HPDE6-E6E7 (cell line): ENCODE data around the gene ADD3.

Experiments used
- DNase-seq: peaks from one replicate; pipeline ENCODE4 v3.0.0; 2011; ENCODE audit warnings: missing footprints; ENCODE audit errors: extremely low spot score

ADD3 gene

DNA sequence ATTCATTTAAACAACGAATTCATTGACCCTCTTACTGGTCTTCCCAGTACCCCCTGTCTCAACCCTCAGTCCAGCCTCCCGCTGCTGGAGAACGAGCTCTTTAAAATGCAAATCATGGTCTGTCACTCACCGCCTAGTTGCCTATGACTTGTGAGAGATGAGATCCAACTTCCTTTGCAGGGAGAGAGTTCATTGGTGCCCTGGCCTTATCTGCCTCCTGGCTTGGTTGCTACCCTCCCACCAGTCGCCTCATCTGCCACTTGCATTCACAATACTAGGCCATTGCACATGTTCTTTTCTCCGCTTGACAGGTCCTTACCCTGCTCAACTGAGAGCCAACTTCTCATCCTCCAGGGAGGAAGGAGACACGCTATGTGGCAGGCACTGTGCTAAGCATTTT, 145.6 kb downstream of the ADD3 start:
- no peak for DNase-seq

DNA sequence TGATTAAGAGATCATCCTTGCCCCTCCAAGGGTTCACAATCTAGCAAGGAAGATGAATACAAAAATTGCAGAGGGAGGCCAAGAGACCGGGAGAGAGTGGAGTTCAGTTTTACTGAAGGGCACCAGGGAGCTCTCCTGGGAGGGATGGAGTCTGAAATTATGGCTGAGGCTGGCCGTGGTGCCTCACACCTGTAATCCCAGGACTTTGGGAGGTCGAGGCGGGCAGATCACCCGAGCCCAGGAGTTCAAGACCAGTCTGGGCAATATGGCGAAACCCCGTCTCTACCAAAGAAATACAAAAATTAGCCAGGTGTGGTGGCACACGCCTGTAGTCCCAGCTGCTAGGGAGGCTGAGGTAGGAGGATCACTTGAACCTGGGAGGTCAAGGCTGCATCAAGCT, 148.3 kb downstream of the ADD3 start:
- DNase-seq: no peak

DNA sequence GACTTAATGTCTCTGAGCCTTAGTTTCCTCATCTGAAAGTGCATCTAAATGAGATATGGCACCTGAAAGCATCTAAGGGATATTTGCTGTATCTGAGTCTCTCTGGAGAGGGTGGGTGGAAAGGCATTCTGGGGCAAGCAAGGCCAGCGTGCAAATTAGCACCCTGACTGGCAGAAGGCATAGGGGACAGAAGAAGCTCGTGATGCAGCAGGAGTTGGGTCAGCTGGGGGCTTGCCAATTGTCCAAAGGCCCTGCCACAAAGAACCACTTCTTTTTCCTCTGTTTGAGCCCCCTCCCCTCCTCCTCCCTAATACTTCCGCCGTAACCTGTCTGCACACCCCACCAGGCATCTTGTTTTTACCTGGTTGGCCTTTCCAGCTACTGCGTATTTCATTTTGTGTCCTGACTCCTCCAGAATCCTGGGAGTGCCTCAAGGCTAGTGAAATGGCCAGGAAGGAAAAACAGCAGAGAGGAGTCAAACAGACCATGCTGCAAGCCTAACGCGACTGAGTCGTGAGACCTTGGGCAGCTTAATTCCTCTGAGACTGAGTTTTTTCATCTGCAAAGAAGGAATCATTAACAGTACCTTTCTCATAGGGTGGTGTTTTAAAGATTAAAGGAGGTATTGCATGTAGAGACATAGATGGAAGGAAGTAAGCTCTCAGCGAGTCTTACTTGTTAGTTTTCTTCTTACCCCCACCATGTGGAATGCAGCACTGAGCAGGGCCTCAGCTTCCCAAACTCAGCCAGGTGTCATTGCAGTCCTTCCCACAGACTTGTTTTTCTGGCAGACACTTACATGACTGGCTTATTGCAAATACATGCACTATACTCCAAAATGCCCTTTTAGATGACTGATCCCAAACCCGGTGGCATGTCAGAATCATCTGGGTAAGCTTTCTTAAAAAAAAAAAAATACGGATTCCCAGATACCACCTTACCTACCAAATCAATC, 150.5 kb downstream of the ADD3 start:
- DNase-seq: no peak

DNA sequence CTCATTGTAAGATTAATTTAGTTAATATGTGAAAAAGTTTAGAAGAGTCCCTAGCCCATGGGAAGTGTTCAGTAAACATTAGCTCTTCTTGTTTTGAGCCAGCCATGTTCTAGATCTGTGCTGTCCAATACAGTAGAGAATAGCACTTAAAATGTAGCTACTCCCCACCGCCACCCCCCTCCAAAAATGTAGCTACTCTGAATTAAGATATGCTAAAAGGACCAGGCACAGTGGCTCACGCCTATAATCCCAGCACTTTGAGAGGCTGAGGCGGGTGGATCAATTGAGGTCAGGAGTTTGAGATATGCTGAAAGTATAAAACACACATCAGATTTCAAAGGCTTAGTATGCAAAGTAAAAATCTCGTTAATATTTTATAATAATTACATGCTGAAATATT, 152.3 kb downstream of the ADD3 start:
- DNase-seq: no peak

DNA sequence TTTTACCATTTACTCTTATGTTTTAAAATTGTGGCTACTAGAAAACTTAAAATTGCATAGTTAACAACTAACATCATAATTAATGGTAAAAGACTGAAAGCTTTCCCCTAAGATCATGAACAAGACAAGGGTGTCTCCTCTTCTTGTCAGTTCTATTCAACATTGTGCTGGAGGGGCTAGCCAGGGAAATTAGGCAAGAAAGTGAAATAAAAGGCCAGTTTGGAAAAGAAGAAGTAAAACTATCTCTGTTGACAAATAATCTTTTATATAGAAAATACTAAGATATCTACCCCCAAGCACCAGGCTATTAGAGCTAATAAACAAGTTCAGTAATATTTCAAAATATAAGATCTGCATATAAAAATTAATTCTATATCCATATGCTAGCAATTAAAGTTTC, 152.7 kb downstream of the ADD3 start:
- no peak for DNase-seq

DNA sequence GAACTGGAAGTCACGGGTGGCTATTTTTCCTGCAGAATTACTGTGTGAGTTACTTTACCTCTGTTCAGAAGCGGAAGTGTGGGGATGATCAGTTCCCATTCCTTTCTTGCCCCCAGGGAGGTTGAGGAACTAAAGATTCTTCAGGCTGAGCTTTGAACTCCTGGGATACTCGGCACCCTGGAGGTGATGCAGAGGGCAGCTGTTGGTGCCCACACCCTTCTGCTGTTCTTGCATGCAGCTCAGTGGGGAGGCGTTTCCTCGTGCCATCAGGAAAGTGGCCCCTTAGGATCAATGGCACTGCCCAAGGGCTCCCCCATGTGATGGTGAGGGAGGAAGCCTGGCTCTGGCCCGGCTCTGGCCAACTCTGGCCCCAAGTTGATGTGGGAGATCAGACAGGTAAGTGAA, 155.0 kb downstream of the ADD3 start:
- no peak for DNase-seq

DNA sequence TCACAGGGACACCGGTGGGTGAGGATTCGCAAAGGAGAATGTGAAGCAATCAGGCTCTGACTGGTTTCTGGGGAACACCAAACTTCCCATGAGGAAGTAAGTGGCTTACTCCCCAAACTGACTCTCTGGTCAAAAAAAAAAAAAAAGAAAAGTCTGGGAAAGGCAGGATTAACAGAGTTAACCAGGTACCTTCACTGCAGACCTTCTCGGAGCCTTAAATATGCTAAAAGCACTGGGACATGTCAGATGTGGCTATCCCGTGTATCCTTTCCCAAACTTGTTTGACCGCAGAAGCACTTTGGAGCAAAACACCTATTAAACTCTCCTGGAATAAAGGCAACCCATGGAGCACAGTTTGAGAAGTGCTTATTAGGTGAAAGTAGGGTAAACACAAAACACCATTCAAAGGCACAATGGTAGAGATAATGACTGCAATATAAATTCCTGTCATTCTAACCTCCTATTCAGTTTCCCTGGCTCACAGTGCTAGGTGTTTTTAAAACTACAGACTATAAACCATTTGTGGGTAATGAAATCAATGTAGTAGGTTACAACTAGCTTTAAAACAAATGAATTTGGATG, 155.5 kb downstream of the ADD3 start:
- no peak for DNase-seq

DNA sequence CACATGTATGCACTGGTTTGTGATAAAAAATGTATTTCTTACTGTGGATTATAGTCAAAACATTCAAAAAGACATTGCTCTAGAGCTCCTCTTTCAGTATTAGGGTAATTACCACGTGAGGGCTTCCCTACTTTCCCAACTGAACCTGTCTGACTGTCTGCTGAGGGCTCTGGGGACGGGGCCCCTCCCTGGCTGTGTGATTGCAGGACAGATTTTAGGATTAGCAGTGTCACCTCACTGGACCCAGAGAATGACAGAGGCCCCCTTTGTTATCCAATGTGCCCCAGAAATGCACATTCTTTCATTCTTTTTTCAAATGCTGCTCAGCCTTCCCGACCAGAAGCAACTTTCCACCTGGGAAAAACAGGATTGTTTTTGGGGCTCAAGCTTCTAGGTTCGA, 156.1 kb downstream of the ADD3 start:
- DNase-seq: no peak

DNA sequence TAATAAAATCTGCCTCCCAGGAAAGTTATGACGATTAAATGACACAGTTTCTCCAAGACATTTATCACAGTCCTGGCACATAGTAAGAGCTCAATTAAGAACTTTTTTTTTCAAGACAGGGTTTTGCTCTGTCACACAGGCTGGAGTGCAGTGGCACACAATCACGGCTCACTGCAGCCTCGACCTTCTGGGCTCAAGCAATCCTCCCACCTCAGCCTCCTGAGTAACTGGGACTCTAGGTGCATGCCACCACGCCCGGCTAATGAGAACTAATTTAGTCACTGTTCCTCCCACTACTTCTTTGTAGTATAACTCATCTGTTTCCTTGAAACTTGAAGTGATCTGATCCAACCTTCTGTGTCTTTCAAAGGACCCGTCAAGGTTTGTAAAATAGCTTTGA, 157.5 kb downstream of the ADD3 start:
- no peak for DNase-seq

DNA sequence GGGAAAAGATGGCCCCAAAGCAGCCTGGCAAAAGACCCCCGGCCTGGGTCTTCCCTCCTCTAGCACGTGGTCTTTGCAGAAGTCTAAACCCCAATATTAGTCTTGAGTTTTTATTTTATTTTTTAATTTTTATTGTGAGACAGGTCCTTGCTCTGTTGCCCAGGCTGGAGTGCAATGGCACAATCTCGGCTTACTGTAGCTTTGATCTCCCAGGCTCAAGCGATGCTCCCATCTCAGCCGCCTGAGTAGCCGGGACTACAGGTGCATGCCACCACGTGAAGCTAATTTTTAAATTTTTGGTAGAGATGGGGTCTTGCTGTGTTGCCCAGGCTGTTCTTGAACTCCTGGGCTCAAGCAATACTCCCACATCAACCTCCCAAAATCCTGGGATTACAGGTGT, 159.4 kb downstream of the ADD3 start:
- DNase-seq: no peak

DNA sequence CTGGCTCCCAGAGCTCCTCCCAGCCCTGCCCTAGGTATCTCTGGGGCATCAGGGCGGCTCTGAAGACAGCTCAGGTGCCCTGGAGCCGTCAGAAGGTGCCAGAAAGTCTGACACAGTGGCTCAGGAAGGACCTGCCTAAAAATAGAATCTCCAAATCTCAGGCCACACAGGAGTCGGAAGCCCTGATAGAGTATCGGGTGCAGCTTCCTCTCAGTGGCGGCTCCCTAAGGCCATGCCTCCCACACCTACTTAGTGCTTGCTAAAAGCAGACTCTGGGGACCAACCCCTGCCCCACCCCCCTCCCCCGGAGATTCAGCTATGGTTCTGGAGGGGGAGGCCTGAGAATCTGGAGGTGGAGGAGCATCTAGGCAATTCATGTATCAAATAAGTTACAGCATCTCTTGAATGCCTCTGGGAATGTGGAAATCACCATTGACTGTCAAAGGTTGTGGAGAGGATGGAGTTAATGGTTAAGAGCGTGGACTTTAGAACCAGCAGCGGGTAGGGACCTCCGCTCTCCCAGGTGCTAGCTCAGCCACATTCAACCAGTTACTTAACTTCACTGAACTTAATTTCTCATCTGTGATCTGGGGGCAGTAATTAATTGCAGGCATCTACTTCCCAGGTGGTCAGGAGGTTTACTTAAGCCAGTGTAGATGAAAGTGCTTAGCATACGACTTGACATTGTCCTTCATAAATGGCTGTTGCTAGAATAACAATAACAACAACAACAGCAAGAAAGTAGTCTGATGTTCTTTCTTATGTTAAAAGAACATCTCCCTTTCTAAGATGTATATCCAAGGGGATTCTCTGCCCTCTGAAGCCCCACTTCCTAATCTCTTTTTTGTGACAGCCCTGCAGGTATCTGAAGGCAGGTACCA, 161.1 kb downstream of the ADD3 start:
- no peak for DNase-seq

DNA sequence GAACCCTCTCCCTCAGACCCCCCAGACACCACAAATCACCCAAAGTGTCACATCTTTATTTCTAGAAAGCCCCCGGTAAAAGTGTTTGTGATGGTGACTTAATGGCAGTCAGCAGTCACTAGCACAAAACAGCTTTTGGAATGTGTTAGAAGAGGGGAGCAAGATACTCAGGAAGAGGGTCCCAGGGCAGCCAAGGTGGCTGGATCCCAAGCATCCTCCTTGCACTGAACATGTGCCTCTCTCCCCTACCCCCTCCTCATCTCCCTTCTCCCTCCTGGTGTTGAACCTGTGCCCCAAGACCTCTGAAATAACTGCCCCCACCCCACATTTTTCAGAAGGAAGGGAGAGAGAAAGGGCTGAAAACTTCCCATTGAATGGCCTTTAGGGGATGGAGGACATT, 161.8 kb downstream of the ADD3 start:
- DNase-seq: no peak

DNA sequence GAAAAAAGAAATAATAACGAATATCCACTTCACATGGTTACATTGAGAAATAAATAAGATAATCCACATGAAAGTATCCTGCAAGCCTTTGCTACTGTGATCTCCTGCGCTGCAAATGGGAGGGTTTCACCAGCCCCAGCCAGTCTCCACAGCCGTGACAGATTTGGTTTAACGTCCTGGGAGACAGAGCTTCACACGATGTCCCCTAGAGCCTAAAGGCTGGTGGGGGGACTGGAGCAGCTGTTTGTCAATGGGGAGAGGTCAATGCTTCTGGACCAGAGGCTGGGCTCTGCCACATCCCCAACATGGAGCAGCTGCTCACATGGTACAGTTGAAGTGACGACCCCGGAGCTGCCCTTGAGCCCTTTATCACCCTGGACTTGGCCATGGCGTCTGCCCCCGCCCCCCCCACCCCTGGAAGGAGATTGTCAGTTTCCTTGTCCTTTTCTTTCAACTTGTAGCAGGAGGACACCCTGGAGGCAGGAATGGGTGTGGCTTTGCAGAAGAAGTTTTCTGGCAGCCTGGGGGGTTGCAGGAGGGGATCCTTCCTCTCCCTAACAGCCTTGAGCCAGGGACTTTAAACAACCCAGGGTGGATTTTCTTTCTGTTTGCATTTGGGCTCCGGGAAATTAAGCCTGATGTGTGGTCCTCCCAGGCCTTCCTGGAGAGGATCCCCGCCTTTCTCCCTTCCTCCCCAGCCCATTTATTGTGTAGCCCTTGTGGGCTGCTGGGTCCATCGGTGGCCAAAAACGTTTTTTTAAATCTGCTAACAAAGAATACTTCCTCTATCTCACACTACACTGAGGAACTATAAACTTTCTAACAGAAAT, 162.6 kb downstream of the ADD3 start:
- no peak for DNase-seq

DNA sequence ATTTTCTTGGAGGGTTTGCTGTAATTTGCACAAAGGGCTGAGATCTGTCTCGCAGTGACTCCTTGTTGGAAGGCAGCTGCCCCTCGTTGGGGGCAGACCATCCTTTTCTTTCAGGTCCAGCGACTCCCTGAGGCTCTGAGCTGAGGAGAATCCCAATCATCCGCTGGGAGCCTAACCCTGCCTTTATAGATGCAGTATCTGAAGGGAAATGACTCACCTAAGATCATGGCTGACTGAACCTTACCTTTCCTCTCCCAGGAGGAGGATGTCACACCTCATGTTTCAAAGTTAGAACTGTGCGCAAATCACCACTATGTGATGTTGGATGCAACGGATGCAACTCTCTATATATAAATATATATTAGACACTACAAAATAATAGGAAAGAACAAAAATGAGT, 163.2 kb downstream of the ADD3 start:
- DNase-seq: peak; percentile 71

DNA sequence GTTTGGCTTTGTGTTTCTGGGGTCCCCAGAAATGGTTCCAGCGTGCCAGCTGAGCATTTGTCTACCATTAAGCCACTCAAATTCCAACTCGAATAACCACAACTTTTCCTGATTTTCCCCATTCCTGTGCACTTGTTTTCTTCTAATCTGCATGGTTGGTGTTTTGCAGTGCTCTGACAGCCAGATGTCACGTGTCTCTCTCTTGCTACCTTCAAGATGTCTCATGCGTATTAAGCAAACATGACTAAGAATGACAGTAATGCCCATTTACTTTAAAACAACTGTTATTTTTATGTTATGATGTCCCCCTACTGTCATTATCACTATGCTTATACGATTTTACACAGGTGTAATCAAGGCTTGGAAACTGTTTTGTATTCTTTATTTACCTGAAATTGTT, 164.4 kb downstream of the ADD3 start:
- peak; percentile 52 for DNase-seq

DNA sequence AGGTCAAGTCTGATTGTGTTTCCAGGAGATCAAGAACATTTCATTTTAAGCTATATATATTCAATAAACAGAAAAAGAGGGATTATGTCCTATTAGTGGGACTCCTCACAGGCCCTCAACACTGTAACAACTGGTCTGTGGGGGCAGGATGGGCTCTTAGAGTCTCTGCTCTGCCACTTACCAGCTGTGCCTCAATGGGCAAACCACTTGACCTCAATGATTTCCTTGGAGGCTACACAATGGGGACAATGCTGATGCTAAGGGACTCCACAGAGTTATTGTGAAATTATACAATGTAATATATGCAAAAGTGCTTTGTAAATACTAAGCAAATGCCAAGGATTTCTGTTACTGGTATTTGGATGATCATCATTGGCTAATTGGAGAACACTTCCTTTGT, 166.4 kb downstream of the ADD3 start:
- DNase-seq: no peak

DNA sequence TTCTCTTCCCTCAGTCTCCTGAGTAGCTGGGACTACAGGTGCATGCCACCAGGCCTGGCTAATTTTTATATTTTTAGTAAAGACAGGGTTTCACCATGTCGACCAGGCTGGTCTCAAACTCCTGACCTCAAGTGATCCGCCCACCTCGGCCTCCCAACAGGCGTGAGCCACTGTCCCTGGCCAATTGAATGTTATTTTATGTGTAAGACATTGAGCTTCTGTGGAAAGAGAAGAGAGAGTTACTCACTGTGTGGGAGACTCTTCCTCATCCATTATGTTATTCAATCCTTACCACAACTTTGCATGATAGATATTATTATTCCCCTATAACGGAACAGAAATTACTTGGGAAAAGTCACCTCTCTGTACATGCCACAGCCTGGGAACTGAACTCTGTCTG, 167.0 kb downstream of the ADD3 start:
- no peak for DNase-seq

DNA sequence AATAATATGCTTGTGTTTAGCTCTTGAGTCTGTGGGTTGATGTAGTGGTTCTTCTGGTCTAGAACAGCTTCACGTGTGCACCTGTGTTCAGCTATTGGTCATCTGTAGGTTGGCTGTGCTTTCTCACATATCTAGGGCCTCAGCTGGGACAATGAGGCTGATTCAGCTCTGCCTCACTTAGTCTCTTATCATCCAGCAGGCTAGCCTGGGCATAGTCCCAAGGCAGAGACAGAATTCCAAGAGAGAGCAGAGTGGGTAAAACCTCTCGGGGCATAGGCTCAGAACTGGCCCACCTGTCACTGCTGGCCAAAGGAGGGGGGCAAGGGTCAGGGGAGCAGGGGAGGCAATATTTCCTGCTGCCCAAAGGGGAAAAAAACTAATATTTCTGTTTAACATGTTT, 167.6 kb downstream of the ADD3 start:
- DNase-seq: peak; percentile 36

DNA sequence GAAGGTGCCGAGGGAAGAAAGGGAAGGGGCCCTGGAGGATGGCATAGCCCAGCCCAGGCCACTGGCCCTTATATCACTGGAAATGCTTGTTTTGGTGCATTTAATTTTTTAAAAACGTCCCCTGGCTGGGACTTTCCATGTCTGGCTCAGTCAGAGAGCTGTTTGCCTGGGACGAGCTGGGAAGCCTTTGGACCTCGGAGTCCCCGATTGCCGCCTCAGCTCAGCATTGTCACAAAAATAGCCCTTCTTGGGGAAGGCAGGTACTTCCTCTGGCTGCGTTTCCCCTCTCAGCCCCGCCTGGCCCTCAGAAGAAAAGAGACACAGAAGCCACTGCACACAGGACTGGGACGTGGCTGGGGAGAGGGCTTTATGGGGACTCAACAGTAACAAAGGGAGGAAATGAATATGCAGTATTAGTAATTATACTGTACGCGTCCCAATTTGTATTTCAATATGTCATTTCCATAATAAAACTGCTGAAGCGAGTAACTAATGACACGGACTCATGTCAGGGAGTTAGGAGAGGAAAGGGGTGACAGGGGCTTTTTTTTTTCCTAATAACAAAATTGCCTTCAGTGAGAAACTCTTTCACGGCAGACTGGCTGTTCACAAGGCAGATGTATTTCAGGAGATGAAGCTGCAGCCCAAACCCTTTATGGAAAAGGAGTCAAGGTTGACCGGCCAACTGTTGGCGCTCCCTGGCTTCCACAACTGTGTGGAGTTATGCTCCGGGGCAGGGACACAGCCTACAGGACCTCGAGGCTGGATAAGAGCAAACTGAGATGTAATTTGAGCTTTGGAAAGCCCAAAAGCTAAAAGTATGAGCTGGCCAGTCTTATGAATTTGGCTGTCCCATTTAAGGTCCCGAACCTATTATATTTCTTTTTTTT, 168.6 kb downstream of the ADD3 start:
- no peak for DNase-seq

DNA sequence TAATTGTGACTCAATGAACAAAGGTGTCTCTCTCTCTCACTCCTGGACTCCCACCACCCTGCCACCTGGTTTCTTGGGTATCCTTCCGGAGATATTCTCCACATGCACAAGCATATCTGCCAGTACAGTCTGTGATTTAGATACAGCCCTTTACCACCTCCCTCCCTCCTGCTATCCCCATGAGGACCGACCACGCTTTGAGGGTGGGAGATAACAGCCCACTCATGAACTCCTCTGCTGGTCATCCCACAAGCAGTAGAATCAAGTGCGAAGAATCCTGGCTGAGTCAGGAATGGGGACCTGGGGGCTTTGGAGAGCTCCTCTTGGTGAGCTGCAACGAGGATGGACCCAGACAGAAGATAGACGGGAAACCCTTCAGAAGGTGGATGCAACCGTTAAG, 171.4 kb downstream of the ADD3 start:
- DNase-seq: no peak

DNA sequence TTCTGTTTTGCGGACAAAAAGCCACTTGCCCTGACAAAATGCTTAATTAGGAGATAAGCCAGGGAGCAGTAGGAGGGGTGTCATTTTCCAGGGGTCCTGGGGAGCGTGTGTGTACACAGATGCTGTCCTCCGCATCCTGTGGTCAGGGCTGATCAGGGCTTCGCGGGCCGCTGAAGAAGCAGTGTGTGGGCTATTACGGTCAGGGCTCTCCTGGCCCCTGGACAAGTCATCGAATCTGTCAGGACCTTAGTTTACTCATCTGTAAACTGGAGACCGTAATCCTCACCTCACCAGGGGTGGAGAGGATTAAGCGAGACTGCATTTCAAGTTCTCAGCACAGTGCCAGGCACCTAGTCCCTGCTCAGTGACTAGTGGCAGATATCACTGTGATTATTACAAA, 173.7 kb downstream of the ADD3 start:
- DNase-seq: no peak
